H7 (cell line): ENCODE data around the gene PJA1. TPM values are rescaled to one million over a fixed set of nuclear protein-coding genes. Genes with fewer than 3 reads are reported as not detected.

ENCODE experiments used
- DNase-seq: peaks from one replicate; pipeline ENCODE4 v3.0.0; 2012
- H3K27me3 ChIP-seq: 2 replicates; pipeline ENCODE4 v1.6.0; 2011; ENCODE audit warnings: mild to moderate bottlenecking, low read length; ENCODE audit not compliant: control insufficient read depth, insufficient read depth
- H3K36me3 ChIP-seq: replicated peaks from 2 replicates; pipeline ENCODE4 v1.5.1; 2011; ENCODE audit warnings: low read length; ENCODE audit not compliant: control insufficient read depth, insufficient read depth
- H3K4me3 ChIP-seq: 2 replicates; pipeline ENCODE4 v1.5.1; 2011; ENCODE audit warnings: low read depth, mild to moderate bottlenecking, control low read depth, low read length, moderate library complexity; ENCODE audit not compliant: insufficient read depth
- total RNA-seq: library from RNA; depleted of rRNA; stranded (reverse); fragments of >200 nt; shearing (Covaris generic); gene quantifications from 2 replicates; pipeline ENCODE4 v1.2.3, GENCODE V29; 2014

Gene PJA1
- total RNA-seq, 1 experiment from 2014 or later = 110 TPM

DNA sequence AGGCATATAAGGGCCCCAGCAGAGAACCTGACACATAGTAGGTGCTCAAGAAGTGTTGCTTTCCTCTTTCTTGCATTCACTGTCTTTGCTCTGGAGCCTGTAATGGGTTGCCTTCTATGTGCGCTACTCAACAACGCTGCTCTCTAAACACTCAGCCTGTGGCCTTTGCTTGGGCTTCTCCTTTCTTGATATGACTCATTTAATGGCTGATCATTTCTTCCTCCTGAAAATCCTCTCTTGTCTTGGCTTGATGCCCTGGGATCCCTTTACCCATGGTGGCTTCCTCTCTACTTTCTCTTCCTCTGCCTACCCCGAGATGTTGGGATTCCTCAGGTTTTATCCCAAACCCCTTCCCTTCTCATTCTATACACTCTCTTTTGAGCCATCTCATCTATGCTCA, 19.9 kb upstream of the PJA1 start:
- no peak for DNase-seq
- Histone ChIP-seq H3K4me3 (no peak overlapping the region), H3K27me3 (no peaks in the 10 kb centered on the region; the same call in none of the 2 replicates), H3K36me3 (no peaks in the 10 kb centered on the region)

DNA sequence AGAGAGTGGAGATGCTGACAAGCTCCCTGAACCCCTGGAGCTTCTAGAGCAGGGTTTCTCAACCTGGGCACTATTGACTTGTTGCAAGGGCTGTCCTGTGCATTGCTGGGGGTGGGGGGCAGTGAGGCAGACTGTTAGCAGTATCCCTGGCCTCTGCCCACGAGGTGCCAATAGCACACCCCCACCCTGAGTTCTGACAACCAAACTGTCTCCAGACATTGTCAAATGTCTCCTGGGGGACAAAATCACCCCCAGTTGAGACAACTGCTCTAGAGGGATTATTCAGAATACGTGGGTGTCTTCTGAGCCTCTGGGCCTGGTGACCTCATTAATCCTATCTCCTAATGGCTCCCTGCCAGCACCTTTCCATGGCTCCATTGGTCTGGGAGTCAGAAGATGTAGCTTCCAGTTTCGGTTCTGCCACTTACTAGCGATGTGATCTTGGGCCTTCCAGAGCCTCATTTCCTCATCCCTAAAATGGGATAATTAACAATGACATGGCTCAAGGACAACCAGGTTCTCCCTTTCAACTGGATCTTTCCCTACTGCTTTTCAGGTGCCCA, 17.6 kb upstream of the PJA1 start:
- Histone ChIP-seq H3K4me3 (no peak overlapping the region), H3K36me3 (no peaks in the 10 kb centered on the region), H3K27me3 (no peaks in the 10 kb centered on the region; the same call in 1 of the 2 replicates)
- DNase-seq = no peak

DNA sequence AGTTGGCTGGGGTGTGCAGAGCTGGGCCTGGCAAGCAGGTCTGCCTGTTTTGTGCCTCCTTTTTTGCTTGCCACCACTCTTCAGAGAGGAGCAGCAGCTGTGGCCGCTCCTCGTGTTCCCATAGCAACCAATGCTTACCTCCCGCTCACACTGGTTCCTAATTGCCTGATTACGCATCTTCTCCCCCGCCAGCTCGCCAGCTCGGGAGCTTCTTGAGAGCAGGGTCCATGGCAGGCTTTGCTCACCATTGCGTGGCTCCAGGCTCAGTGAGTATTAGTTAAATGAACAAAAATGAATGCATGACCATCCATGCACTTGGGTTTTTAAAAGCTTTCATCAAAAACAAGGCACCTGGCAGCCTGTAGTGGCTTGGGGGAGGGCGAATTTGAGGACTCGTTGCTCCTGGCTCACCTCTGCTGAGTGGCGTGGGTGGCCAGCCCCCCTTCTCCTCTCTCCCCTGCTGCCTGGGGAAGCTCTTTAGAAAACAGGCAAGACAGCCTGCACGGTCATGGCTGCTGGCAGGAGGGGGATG, 14.2 kb upstream of the PJA1 start:
- peak; percentile 80 for DNase-seq
- H3K36me3 ChIP-seq = no peaks in the 10 kb centered on the region
- H3K4me3 ChIP-seq = no peak overlapping the region
- no peaks in the 10 kb centered on the region; the same call in 1 of the 2 replicates for H3K27me3 ChIP-seq

DNA sequence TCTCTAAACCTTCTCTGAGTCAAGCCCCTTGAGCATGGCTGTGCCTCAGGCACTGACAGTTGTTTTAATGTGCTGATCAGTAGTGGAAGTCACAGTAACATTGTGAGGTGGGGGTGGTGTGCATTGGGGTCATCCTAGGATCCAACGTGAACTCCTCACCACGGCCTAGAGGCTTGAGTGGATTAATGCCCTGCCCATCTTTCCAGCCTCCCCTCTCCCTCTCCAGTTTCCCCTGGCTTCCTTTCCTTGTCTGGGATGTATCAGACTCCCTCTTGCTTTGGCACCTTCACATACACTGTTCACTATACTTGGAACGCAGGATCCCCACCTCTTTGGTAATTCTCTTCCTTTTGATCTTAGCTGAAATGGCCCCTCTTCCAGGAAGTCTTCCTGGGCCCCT, 13.3 kb upstream of the PJA1 start:
- no peak for DNase-seq
- Histone ChIP-seq H3K36me3 (no peaks in the 10 kb centered on the region), H3K27me3 (no peaks in the 10 kb centered on the region; the same call in 1 of the 2 replicates), H3K4me3 (no peak overlapping the region)

DNA sequence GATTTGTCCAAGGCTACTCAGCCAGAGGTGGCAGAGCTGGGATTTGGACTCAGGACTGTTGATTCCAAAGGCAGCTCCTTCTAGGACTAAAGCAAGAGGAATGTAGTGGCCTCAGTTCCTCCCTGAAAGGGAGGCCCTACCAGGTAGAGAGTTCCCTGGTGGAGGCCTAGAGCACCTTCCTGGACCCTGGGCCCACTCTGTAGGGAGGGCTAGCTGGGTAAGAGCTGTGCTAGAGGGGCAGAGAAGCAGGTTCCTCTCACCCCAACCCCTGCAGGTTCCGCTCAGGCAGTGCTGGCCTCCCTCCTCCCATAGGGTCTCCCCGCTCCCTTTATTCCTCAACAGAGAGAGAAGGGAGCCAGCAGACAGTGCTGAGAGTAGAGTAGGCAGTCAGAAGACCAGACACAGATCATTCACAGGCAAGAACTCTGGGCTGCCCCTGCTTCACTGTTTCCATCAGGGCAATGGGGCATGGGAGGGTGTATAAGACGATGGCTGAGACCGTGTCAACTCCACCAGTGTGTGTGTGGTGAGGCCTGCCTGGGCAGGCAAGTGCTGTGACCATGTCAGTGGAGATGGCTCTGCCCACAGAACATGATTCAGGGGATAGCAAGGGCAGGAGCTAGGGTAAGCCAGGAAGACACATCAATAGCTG, 12.4 kb upstream of the PJA1 start:
- no peak for DNase-seq
- Histone ChIP-seq H3K4me3 (no peak overlapping the region), H3K27me3 (no peaks in the 10 kb centered on the region), H3K36me3 (no peaks in the 10 kb centered on the region)

DNA sequence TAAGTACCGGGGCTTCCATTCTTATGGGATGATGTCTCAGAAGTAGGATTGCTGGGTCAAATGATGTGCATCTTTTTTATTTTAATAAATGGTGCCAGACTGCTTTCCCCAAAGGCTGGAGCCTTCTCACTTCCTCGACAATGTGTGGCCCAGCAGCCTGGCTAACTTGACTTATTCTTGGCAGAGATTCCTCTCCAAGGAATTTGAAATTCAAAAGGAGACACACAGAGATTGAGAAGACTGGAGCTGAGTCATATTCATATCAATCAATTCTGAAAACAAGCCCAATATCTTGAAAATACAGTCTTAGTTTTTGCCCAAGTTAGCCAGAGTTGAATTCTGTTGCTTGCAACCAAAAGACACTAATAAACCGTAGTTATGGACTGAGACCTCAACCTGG, 10.8 kb upstream of the PJA1 start:
- Histone ChIP-seq H3K36me3 (no peaks in the 10 kb centered on the region), H3K27me3 (no peaks in the 10 kb centered on the region), H3K4me3 (no peak overlapping the region)
- DNase-seq = no peak

DNA sequence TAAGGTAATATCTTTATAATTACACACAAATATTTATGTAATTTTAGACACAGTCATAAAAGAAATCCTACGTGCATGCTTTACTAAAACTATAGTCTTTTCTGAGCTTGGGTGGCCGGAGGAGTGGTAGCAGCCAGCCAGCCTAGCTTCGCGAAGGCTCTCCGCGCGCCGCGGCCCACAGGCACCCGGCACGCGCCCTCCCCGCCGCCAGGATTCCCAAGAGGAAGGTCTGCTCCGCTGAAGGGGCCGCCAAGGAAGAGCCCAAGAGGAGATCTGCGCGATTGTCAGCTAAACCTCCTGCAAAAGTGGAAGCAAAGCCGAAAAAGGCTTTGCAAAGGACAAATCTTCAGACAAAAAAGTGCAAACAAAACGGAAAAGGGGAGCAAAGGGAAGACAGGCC, 8.7 kb upstream of the PJA1 start:
- DNase-seq = peak; percentile 63
- H3K4me3 ChIP-seq = no peak overlapping the region
- H3K36me3 ChIP-seq = no peaks in the 10 kb centered on the region
- H3K27me3 ChIP-seq = no peaks in the 10 kb centered on the region

DNA sequence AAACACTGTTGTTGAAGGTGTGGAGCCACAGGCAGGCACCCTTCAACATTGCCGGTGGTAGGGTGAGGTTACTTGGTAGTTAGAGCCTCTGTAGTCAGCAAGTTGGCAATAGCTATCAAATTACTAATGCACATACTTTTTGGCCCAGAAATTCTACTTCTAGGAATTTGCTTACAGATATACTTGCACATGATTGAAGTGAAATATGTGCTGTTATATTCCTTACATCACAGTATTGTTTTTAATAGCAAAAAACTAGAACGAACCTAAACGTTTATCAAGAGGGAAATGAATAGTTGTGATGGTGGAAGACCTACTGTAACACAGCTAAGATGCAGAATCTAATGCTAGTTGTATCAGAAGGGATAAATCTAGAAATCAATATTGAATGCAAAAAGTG, 7.7 kb upstream of the PJA1 start:
- Histone ChIP-seq H3K36me3 (no peaks in the 10 kb centered on the region), H3K27me3 (no peaks in the 10 kb centered on the region), H3K4me3 (no peak overlapping the region)
- DNase-seq = no peak

DNA sequence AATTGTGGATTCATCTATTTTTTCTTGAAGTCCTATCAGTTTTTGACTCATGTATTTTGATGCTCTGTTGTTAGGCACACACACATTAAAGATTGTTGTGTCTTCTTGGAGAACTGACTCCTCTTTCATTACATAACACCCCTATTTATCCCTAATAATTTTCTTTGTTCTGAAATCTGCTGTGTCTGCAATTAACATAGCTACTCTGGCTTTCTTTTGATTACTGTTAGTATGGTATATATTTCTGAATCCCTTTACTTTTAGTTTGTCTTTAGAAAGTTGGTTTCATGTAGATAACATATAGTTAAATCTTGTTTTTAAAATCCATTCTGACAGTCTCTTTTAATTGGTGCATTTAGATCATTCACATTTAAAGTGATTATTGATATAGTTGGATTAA, 5.1 kb upstream of the PJA1 start:
- Histone ChIP-seq H3K27me3 (no peaks in the 10 kb centered on the region), H3K36me3 (no peaks in the 10 kb centered on the region), H3K4me3 (no peak overlapping the region)
- no peak for DNase-seq

DNA sequence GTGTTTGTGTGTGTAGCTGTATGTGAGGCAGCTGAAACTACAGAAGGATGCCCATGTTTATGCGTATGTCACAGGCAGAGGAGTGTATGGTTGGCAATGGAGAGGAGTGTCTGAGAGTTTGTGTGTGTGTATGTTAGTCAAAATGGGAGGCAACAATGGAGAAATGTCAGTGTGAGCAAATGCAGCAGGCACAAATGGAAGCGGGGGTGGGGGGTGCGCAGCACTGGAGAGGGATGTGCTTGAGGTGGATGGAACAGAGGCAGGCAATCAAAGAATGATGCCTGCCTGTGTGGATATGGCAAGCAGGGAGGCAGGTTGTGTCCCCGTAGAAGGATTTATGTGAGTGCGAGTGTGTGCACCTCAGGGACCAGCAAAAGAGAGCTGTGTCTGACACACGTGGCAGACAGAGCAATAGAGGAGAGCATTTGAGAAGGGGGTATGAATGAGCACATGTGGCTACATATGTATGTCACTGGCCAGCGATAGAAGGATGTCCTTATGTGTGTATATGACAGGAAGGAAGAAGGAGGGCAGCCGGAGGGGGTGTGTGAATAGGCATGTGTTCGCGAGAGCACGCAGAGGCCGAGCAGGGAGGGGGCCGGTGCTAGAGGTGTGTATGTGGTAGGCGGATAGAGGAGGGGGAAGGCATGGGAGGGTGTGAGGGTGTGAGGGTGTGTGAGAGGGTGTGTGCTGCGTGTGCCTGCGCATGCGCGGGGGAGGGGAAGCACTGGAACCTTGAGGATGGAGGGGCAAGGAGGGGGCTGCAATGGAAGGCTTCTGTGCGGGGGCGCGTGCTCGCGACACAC, 1.1 kb downstream of the PJA1 start:
- H3K27me3 ChIP-seq = no peaks in the 10 kb centered on the region
- peak overlapping the region; percentile 86 for H3K4me3 ChIP-seq

DNA sequence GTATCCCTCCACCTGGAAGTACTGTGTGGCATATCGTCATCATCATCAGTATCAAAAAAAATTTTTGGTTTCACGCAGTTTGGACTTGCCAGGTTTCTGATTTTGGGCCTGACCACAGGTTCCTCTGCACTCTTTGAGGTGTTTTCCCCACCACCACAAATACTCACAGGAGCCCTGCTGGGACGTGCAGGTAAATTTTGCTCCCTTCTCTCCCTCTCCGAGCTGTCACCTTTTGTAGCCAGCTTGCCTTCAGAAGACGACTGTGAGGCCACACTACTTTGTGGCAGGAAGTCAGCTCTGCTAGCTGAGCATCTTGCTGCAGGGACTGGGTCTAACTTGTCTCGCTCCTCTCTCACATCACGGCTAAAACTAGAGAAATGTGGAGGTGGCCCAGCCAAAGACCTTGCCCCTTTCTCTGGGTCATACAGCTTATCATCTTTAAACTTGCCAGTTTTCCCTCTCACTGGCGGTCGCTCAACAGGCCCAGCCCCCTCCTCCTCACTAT, 2.8 kb downstream of the PJA1 start:
- no peak overlapping the region for H3K4me3 ChIP-seq
- peaks cover 4% of the 10 kb centered on the region; the same call in 1 of the 2 replicates for H3K36me3 ChIP-seq
- no peak for DNase-seq
- H3K27me3 ChIP-seq = no peaks in the 10 kb centered on the region

More for the DNA sequence above, 1.1 kb downstream of the PJA1 start:
- DNase-seq = peak; percentile 81
- H3K36me3 ChIP-seq = peaks cover 4% of the 10 kb centered on the region; the same call in 1 of the 2 replicates

DNA sequence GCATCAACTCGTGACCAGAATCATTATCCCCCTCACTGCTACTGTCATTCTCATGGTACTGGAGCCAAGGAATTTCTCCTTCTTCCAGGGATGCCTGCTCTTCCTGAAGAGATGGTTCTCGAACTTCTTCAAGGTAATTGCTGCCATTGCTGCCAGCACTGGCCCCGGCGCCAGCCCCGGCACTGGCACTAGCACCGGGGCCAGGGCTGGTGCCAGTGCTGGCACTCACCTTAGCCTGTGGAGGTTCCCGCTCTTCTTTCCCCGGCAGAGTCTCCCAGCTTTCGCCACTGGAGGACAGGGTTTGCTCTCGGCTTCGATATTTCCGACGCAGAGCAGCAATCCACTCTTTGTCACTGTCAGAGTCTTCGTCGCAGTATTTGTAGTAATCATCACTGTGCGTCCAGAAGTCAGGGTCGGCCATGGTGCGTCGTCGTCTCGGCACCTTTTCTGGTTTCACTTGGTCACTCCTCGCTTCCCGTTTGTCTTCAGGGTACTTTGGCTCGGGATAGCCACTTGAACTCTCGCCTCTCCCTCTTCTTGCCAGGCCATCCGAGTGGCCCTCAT, 3.4 kb downstream of the PJA1 start:
- H3K36me3 ChIP-seq = peaks cover 4% of the 10 kb centered on the region; the same call in 1 of the 2 replicates
- no peak for DNase-seq
- H3K4me3 ChIP-seq = no peak overlapping the region

DNA sequence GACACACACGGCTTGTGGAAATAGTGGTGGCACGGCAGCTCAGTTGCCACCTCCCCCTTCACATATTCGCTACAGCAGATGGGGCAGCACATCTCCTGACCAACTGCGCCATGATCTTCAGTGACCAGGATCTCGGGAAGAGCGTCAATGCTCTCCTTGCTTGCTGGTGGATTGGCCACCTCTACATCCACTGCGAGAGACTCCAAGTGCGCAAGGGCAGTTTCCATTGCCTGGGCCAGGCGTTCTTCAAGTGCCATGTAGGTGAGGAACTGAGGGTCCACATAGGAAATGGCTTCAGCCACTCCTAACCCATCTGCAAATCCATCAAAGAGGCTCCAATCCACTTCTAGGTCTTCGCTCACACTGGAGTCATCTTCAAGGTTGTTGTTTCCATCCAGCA, 3.9 kb downstream of the PJA1 start:
- Histone ChIP-seq H3K4me3 (no peak overlapping the region), H3K27me3 (no peaks in the 10 kb centered on the region), H3K36me3 (peaks cover 4% of the 10 kb centered on the region; the same call in 1 of the 2 replicates)
- DNase-seq = no peak

More for the DNA sequence above, 3.4 kb downstream of the PJA1 start:
- H3K27me3 ChIP-seq = no peaks in the 10 kb centered on the region

DNA sequence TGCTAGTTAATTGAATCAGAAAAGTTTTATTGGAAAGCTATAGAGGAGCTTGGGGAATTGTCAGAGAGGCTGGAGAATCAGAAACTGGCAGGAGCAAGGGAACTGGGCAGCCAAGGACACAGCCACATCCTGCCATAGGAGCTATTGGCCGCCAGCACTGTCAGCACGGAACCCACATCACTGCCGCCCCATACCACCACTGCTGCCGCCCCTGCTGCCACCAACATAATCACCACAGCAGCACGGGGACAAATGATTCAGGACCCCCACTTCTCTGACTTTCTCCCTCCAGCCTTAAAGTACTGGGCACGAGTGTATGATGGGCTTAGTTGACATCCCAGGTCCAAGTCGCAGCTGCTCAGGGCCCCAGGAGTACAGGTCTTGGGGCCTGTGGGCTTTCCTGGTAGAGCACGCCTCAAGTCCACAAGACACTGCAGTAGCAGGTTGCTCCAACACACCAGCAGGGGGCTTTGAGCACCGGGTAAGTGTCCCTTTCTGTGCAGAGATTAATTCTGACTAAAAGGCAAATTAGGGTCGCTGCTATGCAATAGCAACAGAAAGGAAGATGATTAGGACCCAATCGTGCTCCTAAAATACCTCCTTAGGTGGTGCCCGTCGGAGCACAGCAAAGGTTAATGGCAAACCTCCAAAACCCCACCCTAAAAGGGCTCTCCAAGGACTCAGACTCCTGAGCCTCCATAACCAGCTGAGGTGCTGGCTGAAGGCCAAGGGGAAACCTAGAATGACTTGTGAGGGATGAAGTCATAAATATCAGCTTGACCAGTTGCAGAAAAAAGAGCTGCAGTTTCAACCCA, 6.9 kb downstream of the PJA1 start:
- DNase-seq = peak; percentile 62
- peaks cover 4% of the 10 kb centered on the region; the same call in 1 of the 2 replicates for H3K36me3 ChIP-seq
- H3K4me3 ChIP-seq = no peak overlapping the region
- H3K27me3 ChIP-seq = no peaks in the 10 kb centered on the region
